Measurements from ENCODE around the gene PRKCA.
A peak's percentile ranks its signal among the peaks of the same experiment; 100 is the strongest.
"Not testable (repeated sequence)": the region's sequence is repeated elsewhere in the genome, so short reads cannot be mapped to it uniquely, and the experiment has no call there.

Gene PRKCA

GRCh38 chr17:66684731-66685130 lies 382.3 kb downstream of the PRKCA start:
- no peak for DNase-seq (ENCODE audit: low read depth)

GRCh38 chr17:66686601-66687000 lies 384.2 kb downstream of the PRKCA start:
- DNase-seq (ENCODE audit: low read depth) = no peak

DNA sequence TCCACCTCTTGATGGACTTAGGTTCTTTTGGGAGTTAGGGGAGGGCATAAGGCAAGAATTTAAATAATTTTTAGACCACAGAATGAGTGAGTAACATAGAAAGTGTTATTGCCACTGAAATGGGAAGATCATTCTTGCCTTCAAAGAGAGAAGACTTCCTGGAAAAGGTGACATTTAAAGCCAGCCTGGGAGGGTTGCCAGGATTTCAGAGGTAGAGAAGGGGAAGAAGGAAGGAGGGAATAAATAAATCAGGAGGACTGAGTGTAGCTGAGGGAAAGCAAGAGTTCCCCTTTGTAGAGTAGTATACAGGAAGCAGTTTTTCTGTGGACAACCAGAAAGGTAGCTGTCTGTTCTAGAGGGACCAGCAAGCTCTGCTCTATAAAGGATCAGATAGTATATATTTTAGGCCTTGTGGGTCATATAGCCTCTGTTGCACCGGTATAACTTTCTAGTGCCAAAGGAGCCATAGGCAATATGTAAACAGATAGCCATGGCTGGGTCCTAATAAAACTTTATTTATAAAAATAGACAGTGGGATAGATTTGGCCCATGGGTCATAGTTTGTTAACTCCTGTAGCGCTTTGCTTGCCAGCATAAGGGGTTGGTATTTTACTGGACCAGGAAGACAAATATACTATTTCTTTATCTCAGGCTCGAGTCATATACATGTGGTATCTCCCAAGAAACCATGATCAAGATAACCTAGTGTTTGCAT lies 385.3 kb downstream of the PRKCA start:
- no peak for DNase-seq (ENCODE audit: low read depth)

- no peak for DNase-seq (ENCODE audit: low read depth)
Observed at GRCh38 chr17:66689221-66689620, 386.8 kb downstream of the PRKCA start.

DNA sequence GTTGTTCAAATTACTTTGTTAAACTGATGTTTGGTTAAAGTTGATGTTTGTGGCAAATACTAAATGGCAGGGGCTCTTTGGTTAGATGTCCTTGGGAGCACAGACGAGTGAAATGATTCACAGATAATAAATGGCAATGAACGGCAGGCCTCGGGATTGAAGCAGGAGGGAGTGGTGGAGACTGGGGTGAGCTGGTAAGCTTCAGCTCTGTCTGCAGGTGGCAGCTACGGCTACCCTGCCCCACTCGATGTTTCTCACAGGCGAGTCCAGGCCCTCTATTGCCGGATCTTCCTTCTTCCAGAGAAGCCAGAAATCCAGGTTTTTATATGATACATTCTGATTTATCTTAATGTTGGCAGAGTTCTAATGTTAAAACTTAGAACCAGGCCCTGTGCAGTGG lies 387.8 kb downstream of the PRKCA start:
- peak; percentile 31 for DNase-seq (ENCODE audit: low read depth)

- no peak for DNase-seq (ENCODE audit: low read depth)
Observed at GRCh38 chr17:66691644-66692420, 389.4 kb downstream of the PRKCA start.

GRCh38 chr17:66692421-66692690 lies 389.9 kb downstream of the PRKCA start:
- no peak for DNase-seq (ENCODE audit: low read depth)

DNA sequence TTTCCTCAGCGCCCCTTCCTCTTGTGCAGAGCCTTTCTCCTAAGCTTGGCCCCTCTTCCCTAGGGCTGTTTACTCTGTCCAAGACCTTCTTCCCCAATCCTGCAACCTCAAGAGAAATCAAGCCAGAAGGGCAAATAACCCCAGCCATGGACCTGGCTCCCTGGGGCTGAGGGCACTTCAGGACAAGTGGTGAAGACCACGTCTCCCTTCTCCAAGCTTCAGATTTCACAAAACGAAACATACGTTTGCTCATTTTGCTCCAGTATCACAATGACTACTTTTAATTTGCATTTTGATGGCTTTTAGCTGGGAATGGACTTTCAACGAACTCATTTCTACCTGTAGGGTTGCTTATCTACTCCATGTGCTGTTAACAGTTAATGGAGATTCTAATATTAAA lies 392.7 kb downstream of the PRKCA start:
- DNase-seq (ENCODE audit: low read depth) = no peak

DNA sequence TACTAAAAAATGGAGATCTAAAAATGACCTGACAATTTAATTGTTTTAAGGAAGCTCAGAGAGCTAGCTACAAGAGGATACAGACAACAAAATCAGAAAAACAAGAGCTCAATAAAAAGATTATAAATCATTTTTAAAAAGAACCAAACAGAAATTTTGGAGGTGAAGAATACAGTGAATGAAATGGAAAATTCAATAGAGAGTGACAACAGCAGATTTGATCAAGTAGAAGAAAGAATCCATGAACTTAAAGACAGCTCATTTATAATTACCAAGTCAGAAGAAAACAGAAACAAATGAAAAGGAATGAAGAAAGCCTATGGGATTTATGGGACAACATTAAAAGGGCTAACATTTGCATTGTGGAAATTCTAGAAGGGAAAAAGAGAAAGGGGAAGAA lies 395.9 kb downstream of the PRKCA start:
- no peak for DNase-seq (ENCODE audit: low read depth)

GRCh38 chr17:66701462-66701861 lies 399.0 kb downstream of the PRKCA start:
- DNase-seq (ENCODE audit: low read depth) = no peak

GRCh38 chr17:66702106-66702936 lies 399.9 kb downstream of the PRKCA start:
- DNase-seq (ENCODE audit: low read depth) = no peak

DNA sequence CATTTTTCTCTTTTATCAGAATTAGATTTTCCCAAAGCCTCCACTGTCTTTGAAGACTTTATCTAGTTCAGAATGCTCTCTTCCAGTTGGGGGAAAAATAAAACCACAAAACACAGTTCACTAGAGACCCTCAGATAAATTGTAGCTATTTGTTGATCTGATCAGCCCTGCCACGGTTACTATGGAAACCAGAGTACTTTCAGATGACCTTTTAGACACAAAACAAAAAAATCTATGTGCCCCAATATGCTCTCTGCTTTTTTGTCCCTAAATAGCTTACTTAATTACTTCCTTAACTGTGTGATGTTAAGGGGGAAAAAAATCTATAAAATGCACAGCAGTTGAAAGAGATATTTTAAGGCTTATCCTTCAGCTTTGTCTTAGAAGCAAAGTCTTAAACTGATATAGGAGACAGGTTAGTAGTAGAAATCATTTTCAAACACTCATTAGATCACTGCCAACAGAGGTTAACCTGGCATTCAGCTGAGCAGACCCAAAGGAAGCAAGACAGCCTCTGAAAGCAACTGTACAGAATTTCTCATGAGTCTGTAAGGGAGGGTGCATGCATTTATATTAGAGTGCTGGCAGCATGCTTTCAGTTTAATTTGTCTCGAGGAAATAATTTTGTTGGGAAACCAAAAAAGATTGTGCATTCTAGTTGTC lies 402.6 kb downstream of the PRKCA start:
- no peak for DNase-seq (ENCODE audit: low read depth)

DNA sequence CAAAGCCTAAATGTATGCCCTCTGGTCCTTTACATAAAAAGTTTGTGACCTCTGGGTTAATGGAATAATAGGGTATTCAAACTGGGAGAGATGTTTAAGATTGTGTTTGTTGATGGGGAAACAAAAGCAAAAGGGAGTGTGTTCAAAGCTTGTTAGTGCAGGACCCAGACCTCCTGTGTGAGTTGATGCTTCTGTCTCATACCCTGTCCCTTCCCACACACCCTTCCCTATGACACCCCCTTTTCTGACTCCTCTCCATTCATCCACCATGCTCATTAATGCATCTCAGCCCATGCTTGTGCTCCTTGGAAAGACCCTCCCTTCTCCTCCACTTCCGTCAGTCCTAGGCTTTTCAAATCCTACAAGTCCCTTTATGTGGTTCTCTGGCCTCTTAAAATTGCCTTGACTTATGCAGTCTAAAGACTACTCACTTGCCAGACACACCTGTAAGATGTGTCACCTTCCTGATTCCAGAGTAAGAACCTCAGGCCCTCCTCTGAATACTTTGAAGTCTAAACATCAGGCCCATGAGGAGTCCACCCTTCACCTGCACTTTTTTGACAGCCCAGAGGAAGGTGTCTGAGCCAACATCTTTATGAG lies 404.5 kb downstream of the PRKCA start:
- DNase-seq (ENCODE audit: low read depth) = no peak

DNA sequence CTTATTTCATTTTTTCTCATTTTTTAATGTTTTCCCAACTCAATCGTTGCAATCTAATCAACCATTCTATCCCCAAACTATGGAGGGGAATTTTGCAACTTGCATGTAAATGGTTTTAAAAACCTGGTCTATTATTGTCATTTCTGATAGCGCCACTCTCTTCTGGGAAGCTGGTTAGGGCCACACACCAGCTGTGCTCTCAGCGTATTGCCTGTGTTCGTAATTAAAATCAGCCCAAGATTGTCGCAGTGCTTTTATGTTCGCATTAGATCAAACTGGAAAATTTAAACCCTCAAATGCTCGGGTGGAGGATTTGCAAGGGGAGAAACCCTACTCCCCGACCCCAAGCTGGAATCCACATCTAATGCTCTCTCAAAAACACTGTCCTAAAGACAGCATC lies 409.0 kb downstream of the PRKCA start:
- DNase-seq (ENCODE audit: low read depth) = no peak

- peak; percentile 37 for DNase-seq (ENCODE audit: low read depth)
Observed at GRCh38 chr17:66711881-66712321, 409.5 kb downstream of the PRKCA start.

DNA sequence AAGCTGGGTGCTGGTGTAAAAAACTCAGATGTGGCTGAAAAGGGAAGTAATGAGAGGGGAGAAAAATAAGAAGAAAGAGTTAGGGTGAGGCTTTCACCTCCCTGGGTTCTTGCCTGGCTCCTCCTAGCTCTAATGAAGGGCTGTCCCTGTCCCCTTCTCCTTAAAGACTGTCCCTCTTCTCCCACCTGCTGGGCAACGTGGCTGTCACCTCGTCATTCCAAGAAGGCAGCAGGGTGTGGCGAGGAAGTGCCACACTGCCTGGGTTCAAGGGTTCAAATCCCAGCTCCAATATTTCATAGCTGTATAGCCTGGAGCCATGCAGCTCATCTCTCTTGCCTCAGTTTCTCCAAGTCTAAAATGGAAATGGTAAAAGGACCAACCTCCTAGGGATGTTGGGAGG lies 410.0 kb downstream of the PRKCA start:
- DNase-seq (ENCODE audit: low read depth) = no peak

GRCh38 chr17:66713021-66713532 lies 410.7 kb downstream of the PRKCA start:
- DNase-seq (ENCODE audit: low read depth) = not testable (repeated sequence)

GRCh38 chr17:66713533-66714042 lies 411.2 kb downstream of the PRKCA start:
- no peak for DNase-seq (ENCODE audit: low read depth)

GRCh38 chr17:66714046-66715023 lies 411.9 kb downstream of the PRKCA start:
- DNase-seq (ENCODE audit: low read depth) = no peak

GRCh38 chr17:66715076-66715675 lies 412.8 kb downstream of the PRKCA start:
- no peak for DNase-seq (ENCODE audit: low read depth)
